GM19467 (cell line): ENCODE results near the gene RNU1-4.
"Not testable (repeated sequence)": the region's sequence is repeated elsewhere in the genome, so short reads cannot be mapped to it uniquely, and the experiment has no call there.

ENCODE experiments used
- ATAC-seq: cut with Tn5 transposase; IDR thresholded peaks from one replicate; pipeline ENCODE4 v1.9.1; 2021; ENCODE audit warnings: mild to moderate bottlenecking, moderate library complexity; ENCODE audit not compliant: unreplicated experiment

RNU1-4 gene

DNA sequence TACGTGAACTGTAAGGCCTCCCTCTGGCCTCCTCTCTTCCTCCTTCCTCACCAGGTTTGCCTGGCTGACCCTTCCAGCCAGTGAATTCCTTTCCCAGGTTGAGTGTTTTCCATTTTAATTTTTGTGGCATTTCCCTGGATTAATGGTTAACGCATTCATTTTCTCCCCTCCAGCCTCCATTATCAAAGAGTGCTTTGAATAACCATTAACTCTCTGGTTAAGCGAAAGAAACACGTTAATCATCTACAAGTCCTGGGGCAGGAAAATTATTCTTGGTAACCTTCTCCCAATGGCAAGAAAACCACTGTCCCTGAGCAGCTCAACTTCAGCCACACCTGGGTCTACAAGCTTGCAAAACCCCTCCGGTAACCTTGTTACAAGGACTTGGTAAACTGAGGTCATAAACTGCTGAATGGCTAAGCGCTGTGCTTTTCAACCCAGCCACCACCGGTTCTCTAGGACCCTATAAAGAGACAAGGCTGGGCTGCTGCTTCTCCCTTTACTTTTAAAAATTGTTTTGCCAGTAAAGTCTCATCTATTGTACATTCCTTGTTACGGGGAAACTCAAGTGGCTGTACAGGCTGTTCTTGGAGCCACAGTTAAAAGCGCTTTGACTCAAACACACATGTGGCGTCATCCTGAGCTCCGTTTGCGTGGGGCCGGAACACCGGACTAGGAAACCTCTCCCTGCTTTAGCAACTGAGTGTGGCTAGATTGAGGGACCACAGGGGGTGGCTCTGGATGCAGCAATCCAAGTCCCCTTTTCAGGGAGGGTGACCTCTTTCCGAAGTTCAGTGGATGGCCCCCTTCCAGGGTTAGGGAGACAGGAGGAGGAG is 24.7 kb downstream of the RNU1-4 start:
- not testable (repeated sequence) for ATAC-seq

DNA sequence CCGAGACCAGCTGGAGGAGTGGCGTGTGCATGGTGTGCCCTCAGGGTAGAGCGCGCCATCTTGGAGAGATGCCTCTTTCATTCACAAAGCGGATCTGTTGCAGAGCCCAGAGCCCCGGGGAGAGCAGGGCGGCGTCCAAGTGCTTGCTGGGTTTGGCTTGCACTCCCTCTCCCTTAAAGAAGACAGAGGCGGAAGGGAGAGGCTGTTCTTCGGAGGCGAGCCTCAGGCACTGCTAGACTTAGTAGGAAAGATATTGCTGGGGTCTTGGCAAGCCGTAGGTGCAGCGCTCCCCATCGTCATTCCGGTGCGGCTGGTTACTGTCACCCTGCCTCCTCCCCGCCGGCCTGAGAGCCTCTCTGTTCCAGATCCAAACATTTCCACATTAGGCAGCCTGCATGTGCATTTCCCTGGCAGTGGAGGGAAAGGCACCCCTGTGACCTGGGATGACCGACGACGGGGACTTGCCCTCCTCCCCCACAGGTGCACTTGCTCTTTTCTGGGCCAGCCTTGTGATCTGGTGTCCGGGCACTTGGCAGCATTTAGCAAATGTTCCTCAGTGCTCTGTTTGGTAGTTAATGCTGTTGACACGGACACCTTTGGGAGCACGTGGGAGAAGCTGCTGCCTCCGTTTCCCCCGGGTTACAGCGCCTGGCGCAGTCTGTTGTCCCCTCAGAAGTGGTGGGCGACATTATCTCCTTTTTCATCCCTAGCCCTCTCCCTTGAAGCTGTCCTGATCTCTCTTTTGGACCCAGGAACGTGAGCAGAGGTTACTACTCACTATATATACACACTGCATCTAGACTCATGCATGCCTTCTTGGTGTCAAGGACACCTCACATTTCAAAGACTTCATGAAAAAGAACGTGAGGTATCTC is 25.7 kb downstream of the RNU1-4 start:
- not testable (repeated sequence) for ATAC-seq

DNA sequence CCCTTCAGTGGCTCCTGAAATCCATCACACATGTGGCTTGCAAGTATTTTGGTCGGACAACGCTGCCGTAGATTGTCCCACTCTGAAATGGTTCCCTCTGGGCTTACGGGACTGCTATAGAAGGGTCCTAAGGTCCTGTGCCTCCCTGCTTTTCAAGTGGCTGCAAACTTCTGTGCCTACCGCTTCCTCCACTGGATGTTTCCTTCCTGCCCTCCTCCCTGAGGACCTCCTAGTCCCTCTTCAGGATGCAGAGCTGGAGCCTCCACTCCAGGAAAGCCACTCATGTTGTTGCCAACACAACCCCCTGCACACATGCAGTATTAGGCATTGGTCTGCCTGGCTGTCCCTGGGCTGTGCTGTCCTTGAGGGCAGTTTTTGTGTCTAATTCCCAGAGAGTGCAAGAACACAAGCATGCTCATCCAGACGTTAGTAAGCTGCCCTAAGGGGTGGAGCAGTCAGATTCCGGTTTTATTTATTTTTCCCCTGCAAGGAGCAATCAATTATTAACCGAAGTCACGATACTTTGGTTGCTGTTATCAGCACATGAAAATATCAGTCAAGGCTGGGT is 26.5 kb downstream of the RNU1-4 start:
- not testable (repeated sequence) for ATAC-seq

DNA sequence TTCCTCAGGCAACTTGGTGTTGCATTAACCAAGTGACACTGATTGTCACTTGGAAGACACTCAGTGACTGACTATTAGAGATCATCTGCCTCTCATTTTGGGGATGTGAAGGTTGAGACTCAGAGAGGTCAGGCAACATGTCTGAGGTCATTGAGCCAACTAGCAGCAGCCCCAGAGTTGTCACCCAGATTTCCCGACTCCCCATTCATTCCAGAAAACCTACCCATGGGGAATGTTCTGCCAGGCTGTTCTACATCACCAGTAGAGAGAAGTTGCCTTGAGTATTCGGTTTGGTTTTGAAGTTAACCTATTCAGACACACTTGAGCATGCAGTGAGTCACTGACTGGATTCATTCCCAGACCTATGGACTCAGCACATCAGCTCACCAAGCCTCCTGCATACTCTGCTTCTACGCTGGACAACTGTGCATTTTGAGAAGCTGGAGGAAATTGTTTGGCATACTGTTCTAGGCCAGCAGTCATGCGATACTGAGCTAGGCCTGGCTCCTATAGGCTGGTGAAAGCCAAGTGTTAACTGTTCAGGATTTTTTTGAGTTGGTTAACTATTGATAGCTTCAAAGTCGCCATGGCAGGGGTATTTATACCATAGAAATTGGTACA is 29.9 kb downstream of the RNU1-4 start:
- ATAC-seq = not testable (repeated sequence)

DNA sequence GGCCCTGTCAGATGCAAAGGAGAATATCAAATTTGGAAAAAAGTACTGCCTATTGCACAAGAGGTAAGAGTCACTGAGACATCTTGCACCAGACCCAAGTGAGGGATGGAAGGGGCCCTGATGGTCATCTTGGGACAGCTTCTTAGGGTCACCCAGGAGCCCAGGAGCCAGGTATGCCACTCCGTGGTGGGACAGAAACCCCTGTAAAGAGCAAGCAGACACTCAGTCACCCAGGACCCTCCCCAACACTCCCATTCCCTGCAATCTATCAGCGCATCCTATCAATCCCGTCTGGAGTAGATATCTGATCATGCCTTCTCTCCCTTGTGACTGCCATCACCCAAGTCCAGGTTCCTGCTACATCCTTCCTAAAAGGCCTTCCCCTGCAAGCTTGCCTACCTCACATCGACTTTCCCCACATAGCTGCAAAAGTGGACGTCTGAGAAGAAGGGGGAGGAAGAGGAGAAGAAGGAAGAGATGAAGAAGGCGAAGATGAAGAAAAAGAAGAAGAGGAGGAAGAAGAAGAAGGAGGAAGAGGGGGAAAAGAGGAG is 30.7 kb downstream of the RNU1-4 start:
- not testable (repeated sequence) for ATAC-seq

DNA sequence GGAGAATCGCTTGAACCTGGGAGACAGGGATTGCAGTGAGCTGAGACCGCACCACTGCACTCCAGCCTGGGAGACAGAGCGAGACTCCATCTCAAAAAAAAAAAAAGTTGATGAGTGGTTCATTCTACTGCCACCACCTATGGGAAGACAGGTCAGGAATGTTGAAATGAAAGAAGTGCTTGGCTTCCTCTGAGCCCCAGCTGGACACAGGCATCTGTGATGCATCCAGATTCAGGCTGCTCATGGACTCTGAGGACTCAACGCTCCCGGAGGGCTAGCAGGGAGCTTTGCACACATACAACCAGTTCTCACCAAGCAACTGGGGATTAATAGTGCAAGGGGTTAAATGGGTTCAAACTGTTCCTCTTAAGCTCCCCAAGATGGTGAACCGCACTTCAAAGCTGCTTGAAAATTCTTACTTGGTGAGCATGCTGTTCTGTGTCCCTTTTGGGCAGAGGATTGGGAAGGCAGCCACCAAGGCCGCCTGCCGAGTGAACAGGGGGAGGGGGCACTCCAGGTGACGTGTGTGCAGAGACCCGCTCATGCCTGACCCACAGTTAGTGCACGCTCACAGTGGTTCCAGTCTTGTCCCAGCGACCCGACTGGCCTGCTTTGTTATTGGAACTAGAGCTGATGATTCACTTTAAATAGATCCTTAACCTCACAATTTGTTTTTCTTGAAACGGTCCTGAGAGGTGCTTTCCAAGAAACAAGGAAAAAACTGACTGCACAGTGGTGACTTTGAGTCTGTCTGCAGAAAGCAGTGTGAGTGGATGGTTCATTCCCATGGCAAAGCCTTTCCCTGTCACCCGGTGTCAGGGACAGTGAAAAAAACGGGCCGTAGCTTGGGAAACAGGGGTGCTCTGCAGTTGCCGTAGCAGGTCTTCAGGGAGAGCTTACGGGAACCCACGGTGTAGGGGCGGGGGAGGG is 32.2 kb downstream of the RNU1-4 start:
- ATAC-seq = not testable (repeated sequence)

DNA sequence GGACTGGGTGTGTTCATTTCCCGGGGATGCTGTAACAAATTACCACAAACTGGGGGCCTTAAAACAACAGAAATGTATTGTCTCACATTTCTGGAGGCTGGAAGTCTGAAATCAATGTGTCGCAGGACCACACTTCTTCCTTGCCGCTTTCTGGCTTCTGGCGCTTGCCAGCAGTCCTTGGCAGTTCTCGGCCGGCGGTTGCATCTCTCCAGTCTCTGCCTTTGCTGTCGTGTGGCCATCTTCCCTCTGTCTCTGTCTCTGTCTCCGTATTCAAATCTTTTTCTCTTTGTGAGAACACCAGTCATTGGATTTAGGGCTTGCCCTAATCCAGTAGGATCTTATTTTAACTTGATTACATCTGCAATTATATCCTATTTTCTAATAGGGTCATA is 32.9 kb downstream of the RNU1-4 start:
- ATAC-seq = not testable (repeated sequence)

DNA sequence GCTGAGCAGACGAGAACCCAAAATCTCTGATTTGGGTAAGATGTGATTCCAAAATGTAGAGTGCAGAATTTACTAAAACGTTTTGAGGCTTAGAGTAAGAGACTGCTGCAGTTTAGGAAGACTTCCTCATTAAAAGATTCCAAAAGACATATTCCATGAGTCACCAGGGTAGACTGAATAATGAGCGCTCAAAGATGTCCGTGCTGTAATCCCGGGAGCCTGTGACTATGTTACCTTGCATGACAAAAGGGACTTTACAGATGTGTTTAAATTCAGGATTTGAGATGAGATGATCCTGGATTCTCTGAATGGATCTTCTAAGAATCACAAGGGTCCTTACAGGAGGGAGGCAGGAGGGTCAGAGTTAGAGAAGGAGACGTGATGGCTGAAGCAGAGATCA is 33.4 kb downstream of the RNU1-4 start:
- ATAC-seq = not testable (repeated sequence)

DNA sequence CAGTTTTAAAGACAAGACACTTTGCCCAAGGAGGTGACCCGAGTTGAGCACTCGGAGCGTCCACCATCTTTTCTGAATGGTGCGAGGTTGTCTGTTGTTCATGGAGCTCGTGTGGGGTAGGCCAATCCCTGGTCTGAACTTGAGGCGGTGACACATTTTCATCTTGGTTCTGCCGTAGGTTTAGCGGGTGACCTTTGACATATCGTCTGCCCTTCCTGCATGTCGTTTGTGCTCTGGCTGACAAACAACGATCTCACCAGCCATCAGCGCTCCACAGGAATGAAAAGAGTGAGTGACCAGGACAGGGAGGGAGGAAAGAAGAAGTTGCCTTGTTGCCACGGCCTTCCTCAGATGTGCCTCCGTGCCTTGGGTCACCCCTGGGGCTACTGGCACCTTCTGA is 34.5 kb downstream of the RNU1-4 start:
- not testable (repeated sequence) for ATAC-seq

DNA sequence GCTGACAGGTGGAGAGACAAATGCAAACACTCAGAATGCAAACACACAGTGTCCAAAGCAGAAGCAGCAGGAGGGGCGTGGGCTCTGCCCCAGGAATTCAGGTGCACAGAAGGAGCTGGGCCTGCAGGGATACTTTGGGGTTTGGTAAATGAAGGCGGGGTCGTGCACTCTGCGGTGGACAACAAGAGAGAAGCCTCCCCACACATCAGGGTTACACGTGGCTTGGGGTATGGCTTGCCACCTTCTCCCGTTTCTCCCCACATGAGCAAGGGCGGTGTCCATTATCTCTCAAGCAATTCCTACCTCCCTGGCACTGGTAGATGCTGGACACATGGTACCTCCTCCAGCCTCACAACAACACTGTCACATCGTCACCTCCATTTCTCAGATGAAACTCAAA is 35.0 kb downstream of the RNU1-4 start:
- not testable (repeated sequence) for ATAC-seq

DNA sequence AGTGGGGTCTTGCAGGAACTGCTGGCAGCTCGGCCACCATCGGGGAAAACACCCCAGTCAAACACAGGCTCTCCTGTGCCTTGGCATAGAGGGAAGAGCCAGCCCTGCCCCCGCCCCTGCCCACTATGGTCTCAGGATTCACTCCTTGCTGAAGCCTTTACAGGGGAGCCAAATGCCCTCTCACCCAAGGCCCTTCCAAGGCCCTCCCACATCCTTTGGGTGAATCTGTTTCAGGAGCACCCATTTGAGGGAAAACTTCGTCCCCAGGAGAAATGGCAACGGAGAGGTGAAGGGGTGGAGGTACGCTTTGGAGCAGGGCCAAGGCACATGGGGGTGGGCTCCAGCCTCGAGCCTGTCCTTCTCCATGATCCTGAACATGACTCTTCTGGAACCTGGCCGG is 35.9 kb downstream of the RNU1-4 start:
- ATAC-seq = not testable (repeated sequence)

DNA sequence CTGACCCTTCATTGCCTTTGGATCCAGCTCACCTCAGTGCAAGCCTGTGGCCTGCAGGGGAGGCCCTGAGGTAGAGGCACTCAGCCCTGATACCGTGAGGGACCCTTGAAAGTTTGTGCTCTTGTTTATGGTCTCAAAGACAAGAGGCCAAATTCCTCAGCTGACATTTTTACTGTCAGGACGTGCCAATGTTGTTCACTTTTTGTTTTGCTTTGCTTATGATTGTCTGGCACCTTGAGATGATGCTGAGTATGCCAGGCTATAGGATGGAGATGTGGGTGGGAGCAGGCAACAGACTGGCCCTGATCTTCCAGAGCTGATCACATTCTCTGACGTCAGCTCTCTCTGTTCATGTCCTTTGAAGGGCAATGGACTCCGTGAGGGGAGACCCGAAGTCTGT is 36.5 kb downstream of the RNU1-4 start:
- ATAC-seq = not testable (repeated sequence)

DNA sequence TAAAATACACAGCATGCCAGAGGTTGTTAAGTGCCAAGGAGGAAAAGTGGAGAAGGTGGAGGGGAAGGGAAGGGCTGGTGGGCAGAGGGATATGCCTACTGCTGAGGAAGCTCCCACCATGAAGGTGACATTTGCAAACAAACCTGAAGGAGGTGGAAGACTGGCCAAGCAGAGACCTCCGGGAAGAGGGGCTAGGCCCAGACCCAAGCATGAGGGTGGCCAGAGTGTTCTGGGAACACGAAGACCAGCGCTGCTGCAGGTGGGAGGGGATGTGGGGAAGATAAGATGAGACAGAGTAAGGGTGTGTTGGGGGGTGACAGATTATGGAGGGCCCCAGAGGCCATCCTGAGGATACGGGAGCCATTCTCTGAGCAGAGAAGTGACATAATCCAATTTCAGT is 37.5 kb downstream of the RNU1-4 start:
- ATAC-seq = not testable (repeated sequence)

DNA sequence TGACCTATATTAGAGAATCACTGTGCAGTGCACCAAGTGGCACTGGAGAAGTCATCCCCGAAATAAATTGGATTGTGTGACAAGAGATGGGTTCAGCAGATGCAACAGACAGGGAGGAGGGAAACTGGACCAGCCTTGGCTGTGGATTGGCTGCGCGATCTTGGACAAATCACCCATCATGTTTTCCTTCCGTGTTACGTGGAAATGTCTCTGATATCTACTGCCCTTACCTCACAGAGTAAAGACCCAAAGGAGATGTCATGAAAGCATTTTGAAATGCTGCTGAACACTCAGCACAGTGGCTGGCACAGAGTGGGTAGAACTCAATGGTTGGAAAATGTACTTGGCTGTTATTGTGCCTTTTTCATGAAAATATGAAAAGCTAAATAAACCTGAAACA is 39.2 kb downstream of the RNU1-4 start:
- ATAC-seq = not testable (repeated sequence)

DNA sequence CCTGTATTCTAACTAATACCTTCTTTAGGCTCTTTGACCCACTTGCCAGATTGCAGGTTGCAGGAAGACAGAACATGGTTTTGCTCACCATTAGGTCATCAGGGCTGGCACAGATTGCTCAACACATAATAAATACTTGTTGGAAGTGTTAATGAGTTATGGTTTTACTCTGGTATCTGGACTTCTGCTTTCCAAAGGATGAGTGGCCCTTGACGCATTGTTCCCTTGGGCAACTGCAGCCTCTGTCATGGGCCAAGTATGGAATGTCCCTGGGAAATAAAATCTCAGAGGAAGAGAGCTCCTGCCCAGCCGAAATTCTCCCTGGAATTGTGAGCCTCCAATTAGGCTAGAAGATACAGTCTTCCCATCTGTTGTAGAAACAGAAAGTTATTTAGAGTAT is 40.7 kb downstream of the RNU1-4 start:
- ATAC-seq = not testable (repeated sequence)

DNA sequence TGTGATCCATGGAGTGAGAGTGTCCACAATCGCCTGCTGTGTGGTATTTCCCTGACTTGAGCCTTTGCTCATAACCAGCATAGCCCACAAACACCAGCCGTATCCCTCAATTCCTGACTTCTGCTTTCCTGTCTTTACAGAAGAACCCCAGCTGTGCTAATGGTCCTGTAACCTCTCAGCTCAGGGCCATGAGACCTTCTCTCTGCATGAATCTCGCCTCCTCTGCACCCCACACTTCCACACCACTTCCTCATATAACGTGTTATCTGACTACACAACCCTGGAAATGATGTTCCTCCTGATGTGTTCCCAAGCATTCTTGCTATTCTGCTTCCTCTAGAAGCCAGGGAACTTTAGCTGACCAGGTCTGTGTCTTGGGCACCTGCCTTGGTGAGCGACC is 41.3 kb downstream of the RNU1-4 start:
- not testable (repeated sequence) for ATAC-seq

DNA sequence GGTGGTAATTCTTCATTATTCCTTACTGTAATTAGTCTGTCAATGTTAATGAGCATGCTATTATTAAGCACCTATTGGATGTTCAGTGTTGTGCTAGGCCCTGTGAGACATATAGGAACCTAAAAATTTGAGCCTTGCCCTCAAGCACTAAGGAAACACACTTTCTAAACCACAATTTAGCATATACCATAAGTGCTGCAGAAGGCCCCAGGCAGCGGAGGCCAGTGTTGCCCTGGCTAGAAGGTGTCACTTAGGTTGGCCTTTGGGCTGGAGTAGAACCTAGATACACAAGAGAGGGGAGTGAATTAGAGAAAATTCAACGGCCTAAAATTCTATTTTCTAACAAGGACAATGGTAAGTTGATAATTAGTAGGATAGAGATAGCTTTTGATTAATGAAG is 44.6 kb downstream of the RNU1-4 start:
- not testable (repeated sequence) for ATAC-seq

DNA sequence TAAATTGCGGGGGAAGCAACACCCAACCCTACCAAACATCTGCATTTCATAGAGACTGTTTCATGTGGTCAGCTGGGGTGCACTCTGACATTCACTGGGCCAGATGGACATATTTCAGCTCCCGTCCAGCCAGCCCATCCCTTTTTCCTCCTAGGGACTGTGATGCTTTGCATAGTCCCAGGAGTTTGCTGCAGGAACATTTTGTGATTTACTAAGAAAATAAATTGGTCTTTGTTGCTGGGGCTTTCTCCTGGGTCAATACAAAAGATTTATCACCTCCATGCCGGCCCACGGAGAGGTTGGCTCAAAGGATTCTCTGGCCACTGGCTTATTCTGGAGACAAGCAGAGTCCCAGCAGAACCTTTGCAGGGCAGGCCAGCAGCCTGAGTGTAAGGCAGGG is 46.0 kb downstream of the RNU1-4 start:
- ATAC-seq = not testable (repeated sequence)

DNA sequence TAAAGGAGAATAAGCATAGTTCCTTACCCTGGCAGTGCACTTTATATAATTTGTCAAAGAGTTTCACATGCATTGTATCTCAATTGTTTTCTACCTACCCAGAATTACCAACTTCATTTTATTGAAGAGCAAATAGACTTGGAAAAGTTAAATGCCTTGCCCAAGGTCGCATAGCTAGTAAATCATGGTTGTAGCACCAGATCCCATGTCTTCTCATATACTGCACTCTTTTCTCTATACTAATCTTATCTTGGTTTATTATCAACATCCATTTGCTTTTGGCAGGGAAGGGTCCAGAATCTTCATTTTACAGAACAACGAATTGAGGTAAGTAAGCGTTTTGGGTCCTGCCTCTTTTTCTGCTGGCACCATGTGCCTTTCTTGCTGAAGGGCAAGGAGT is 46.9 kb downstream of the RNU1-4 start:
- not testable (repeated sequence) for ATAC-seq

DNA sequence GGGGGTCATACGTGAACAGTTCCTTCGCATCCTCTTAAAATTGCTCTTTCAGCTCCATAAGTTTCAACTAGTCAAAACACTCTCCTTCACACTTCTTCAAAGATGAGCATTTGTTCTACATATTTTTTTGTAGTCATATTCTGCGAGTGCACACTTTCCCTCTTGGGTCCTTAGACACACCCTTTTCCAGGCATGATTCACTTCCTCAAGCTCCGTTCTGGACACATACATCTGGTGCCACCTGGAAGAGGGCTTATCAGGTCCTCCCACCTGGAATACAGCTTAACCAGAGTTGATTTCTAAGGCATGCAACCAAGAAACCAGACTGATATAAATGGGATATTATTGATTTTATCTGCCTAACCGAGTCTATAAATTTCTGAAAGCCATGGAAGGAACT is 47.4 kb downstream of the RNU1-4 start:
- not testable (repeated sequence) for ATAC-seq
